B cell (primary cell): ENCODE data around the gene SELENOI. TPM values are rescaled to one million over a fixed set of nuclear protein-coding genes. Genes with fewer than 3 reads are reported as not detected.
"Not testable (repeated sequence)": the region's sequence is repeated elsewhere in the genome, so short reads cannot be mapped to it uniquely, and the experiment has no call there.

Source experiments
- ATAC-seq: fragments of 200-7000 bp; cut with Tn5 transposase; one replicate; pipeline ENCODE4 v1.10.0; 2021; ENCODE audit warnings: low read depth, mild to moderate bottlenecking, moderate number of reproducible peaks, moderate library complexity
- CTCF ChIA-PET: fragments of 350-600 bp; sonication (Branson Sonifier 250); formaldehyde crosslinking; loops from one replicate; lab custom pipeline; 2021; ENCODE audit warnings: antibody characterized with exemption, inconsistent platforms; lab: Charles Lee
- POLR2A ChIA-PET: fragments of 350-600 bp; sonication (Branson Sonifier 250); formaldehyde crosslinking; loops from one replicate; lab custom pipeline; 2021; ENCODE audit warnings: antibody characterized with exemption; lab: Charles Lee
- DNase-seq: peaks from one replicate; pipeline ENCODE4 v3.0.0; 2013
- H2AFZ ChIP-seq: 2 replicates; pipeline ENCODE4 v1.6.1; 2012; ENCODE audit warnings: mild to moderate bottlenecking, low read depth, low read length; ENCODE audit not compliant: insufficient read depth, poor library complexity, severe bottlenecking
- H3K27ac ChIP-seq, 2 donors: 1 replicate in 1 of 2; 2 replicates in 1 of 2; pipeline ENCODE4 v1.5.1; 2012 to 2013; ENCODE audit warnings: low read length in 2 of 2, mild to moderate bottlenecking in 2 of 2, moderate library complexity in 1 of 2
- H3K27me3 ChIP-seq, 4 experiments: fragments of 200-600 bp in 1 of 4; sonication (generic) in 1 of 4; replicated peaks in 1 of 4; 1 replicate in 2 of 4; 2 replicates in 2 of 4; pipeline versions ENCODE4 v1.6.1 to v1.7.0; 2013 to 2016; ENCODE audit warnings: low read length in 3 of 4, mild to moderate bottlenecking in 2 of 4, mixed read lengths in 1 of 4, moderate library complexity in 1 of 4; ENCODE audit not compliant: insufficient read depth in 4 of 4, control insufficient read depth in 3 of 4; ENCODE audit errors: control extremely low read depth in 1 of 4
- H3K36me3 ChIP-seq, 2 experiments: replicated peaks in 1 of 2; 1 replicate in 1 of 2; 2 replicates in 1 of 2; pipeline versions ENCODE4 v1.6.1 to v1.7.1; 2013; ENCODE audit warnings: low read length in 1 of 2; ENCODE audit not compliant: insufficient read depth in 2 of 2, control insufficient read depth in 1 of 2; ENCODE audit errors: control extremely low read depth in 1 of 2, extremely low read depth in 1 of 2
- H3K4me1 ChIP-seq, 2 donors: fragments of 200-600 bp in 1 of 2; sonication (generic) in 1 of 2; 1 replicate in 1 of 2; 2 replicates in 1 of 2; pipeline versions ENCODE4 v1.5.1 to v1.6.1; 2013 to 2017; ENCODE audit warnings: low read length in 2 of 2; ENCODE audit not compliant: control insufficient read depth in 2 of 2, insufficient read depth in 2 of 2
- H3K4me2 ChIP-seq: replicated peaks from 2 replicates; pipeline ENCODE3; 2012; ENCODE audit warnings: mild to moderate bottlenecking, low read depth, low read length; ENCODE audit not compliant: poor library complexity, severe bottlenecking
- H3K4me3 ChIP-seq, 5 experiments: fragments of 200-600 bp in 1 of 5; sonication (generic) in 1 of 5; 1 replicate in 3 of 5; 2 replicates in 2 of 5; pipeline versions ENCODE4 v1.5.1 to v1.7.0; 2011 to 2016; ENCODE audit warnings: low read length in 4 of 5, mild to moderate bottlenecking in 4 of 5, low read depth in 2 of 5, control low read depth in 1 of 5, moderate library complexity in 1 of 5; ENCODE audit not compliant: insufficient read depth in 1 of 5; ENCODE audit errors: control extremely low read depth in 1 of 5, extremely low read depth in 1 of 5
- H3K79me2 ChIP-seq: fragments of 200-600 bp; sonication (generic); one replicate; pipeline ENCODE4 v1.6.0; 2016; ENCODE audit warnings: low read length; ENCODE audit not compliant: control insufficient read depth, insufficient read depth
- H3K9ac ChIP-seq: fragments of 200-600 bp; sonication (generic); 2 replicates; pipeline ENCODE4 v1.6.1; 2017; ENCODE audit warnings: mild to moderate bottlenecking, low read length, moderate library complexity
- H3K9me3 ChIP-seq, 3 donors: one replicate each; pipeline versions ENCODE4 v1.6.1 to v1.7.1; 2013; ENCODE audit warnings: low read length in 2 of 3; ENCODE audit not compliant: control insufficient read depth in 2 of 3, insufficient read depth in 1 of 3; ENCODE audit errors: control extremely low read depth in 1 of 3
- H4K20me1 ChIP-seq: 2 replicates; pipeline ENCODE4 v1.6.0; 2012; ENCODE audit warnings: mild to moderate bottlenecking, low read length; ENCODE audit not compliant: insufficient read depth, control insufficient read depth, poor library complexity, severe bottlenecking
- H3K27ac Mint-ChIP-seq: one replicate; pipeline ENCODE4 v1.8.0; 2021; ENCODE audit warnings: mixed read lengths
- H3K27me3 Mint-ChIP-seq: one replicate; pipeline ENCODE4 v1.8.0; 2021; ENCODE audit warnings: mixed read lengths
- H3K4me1 Mint-ChIP-seq: one replicate; pipeline ENCODE4 v1.8.0; 2021; ENCODE audit warnings: mixed read lengths
- H3K4me3 Mint-ChIP-seq: one replicate; pipeline ENCODE4 v1.8.0; 2021; ENCODE audit warnings: mixed read lengths
- H3K9me3 Mint-ChIP-seq: one replicate; pipeline ENCODE4 v1.8.0; 2022; ENCODE audit warnings: mixed read lengths; ENCODE audit not compliant: insufficient read depth
- CTCF ChIP-seq: fragments of 200-600 bp; IDR thresholded peaks from one replicate; pipeline ENCODE4 v1.8.0; 2022; ENCODE audit warnings: antibody characterized with exemption, mild to moderate bottlenecking
- EZH2 ChIP-seq: IDR thresholded peaks from 2 replicates; pipeline ENCODE4 v1.6.1; 2012; ENCODE audit warnings: borderline replicate concordance, low read depth, mild to moderate bottlenecking, moderate library complexity, low read length; ENCODE audit not compliant: insufficient read depth, poor library complexity, severe bottlenecking
- WGBS: methylation state at CpG from one replicate; pipeline ENCODE4 v1.1.5; 2013; ENCODE audit warnings: missing lambda C conversion rate; ENCODE audit not compliant: insufficient coverage; 5-methylcytosine and 5-hydroxymethylcytosine counted together
- intact Hi-C: fragments of 100-400 bp; cut with micrococcal nuclease; formaldehyde crosslinking; loops from one replicate; pipeline ENCODE4 v1.10.0; 2022
- polyA plus RNA-seq: library from polyadenylated mRNA; depleted of rRNA; stranded (reverse); fragments of >200 nt; gene quantifications from 2 replicates; pipeline ENCODE4 v1.2.3, GENCODE V29; 2012
- total RNA-seq, 2 donors: library from RNA; stranded (reverse); fragments of 120-200 nt in 1 of 2; gene quantifications; 1 replicate in 1 of 2; 2 replicates in 1 of 2; pipeline versions ENCODE4 v1.2.3 to v1.2.4, GENCODE V29; 2013 to 2022

The SELENOI gene
- total and polyA plus RNA-seq, 2 donors (not counting 1 experiment from before 2014, with no cell fraction given), result 3.4 to 20.1 TPM

GRCh38 chr2:26330114-26330549 is 15.8 kb upstream of the SELENOI start:
- Histone ChIP-seq H2AFZ (peak overlapping the region; percentile 50), H3K36me3 (no peaks in the 10 kb centered on the region), H3K4me1 (peaks cover 2 to 5% of the 10 kb centered on the region in 2 donors), H3K9ac (no peak overlapping the region), H3K79me2 (no peaks in the 10 kb centered on the region), H3K27ac (no peak overlapping the region), H3K4me2 (peak overlapping the region; percentile 12), H3K4me3 (no peak overlapping the region), H3K9me3 (no peaks in the 10 kb centered on the region), H3K27me3 (no peaks in the 10 kb centered on the region), H4K20me1 (no peaks in the 10 kb centered on the region)
- DNase-seq (peak; percentile 79), ATAC-seq (peak; percentile 95)
- CTCF ChIA-PET, result interaction anchor here (1.0 to 2.7 kb wide), 15 partner anchors 14 to 380 kb away, joined by 3 to 12 read pairs (median 5); partner anchors contain the start of gene SELENOI
- Mint-ChIP-seq H3K4me1 (peaks cover 6% of the 10 kb centered on the region), H3K4me3 (no peak overlapping the region), H3K27me3 (no peaks in the 10 kb centered on the region), H3K9me3 (no peaks in the 10 kb centered on the region), H3K27ac (no peak overlapping the region)
- POLR2A ChIA-PET, result interaction anchor here (1.0 kb wide), 1 partner anchor 55 kb away, joined by 3 read pairs; no protein-coding TSS in a partner anchor
- WGBS, result 0% methylated on average over 3 of the region's 7 CpGs
- TF ChIP-seq EZH2, result no peak
- peak; percentile 97 for TF ChIP-seq CTCF
- intact Hi-C loops, result loop anchor here (1.0 to 2.0 kb wide), 4 partner anchors 15 to 339 kb away; partner anchors contain the start of genes HADHA and HADHB

GRCh38 chr2:26330604-26331003 is 15.3 kb upstream of the SELENOI start:
- no peak for ATAC-seq
- H3K9ac ChIP-seq, result no peak overlapping the region
- no peaks in the 10 kb centered on the region for H3K27me3 Mint-ChIP-seq
- TF ChIP-seq EZH2, result no peak
- no peaks in the 10 kb centered on the region for H3K36me3 ChIP-seq
- no peak overlapping the region for H3K27ac Mint-ChIP-seq
- no peak for DNase-seq
- no peaks in the 10 kb centered on the region for H3K9me3 ChIP-seq
- ChIA-PET POLR2A (interaction anchor here (1.0 kb wide), 1 partner anchor 55 kb away, joined by 3 read pairs; no protein-coding TSS in a partner anchor), CTCF (interaction anchor here (1.0 to 2.7 kb wide), 15 partner anchors 8 to 381 kb away, joined by 3 to 12 read pairs (median 6); partner anchors contain the start of gene SELENOI)
- H3K27ac ChIP-seq, result no peak overlapping the region
- H2AFZ ChIP-seq, result peak overlapping the region; percentile 50
- peaks cover 2 to 5% of the 10 kb centered on the region in 2 donors for H3K4me1 ChIP-seq
- H3K4me2 ChIP-seq, result no peak overlapping the region
- H3K79me2 ChIP-seq, result no peaks in the 10 kb centered on the region
- H3K4me3 Mint-ChIP-seq, result no peak overlapping the region
- H4K20me1 ChIP-seq, result no peaks in the 10 kb centered on the region
- no CpG with 5 or more reads among the region's 3 CpGs for WGBS
- H3K4me3 ChIP-seq, result no peak overlapping the region
- H3K4me1 Mint-ChIP-seq, result peaks cover 6% of the 10 kb centered on the region
- intact Hi-C loops, result loop anchor here (1.0 to 2.0 kb wide), 4 partner anchors 15 to 339 kb away; partner anchors contain the start of genes HADHA and HADHB
- H3K27me3 ChIP-seq, result no peaks in the 10 kb centered on the region
- H3K9me3 Mint-ChIP-seq, result no peaks in the 10 kb centered on the region

- intact Hi-C loops, result loop anchor here (2.0 kb wide), 1 partner anchor 87 kb away; the partner anchor contains the start of genes HADHA and HADHB
- H2AFZ ChIP-seq, H3K4me2 ChIP-seq, H3K9me3 Mint-ChIP-seq, ATAC-seq, H3K4me1 ChIP-seq, H3K36me3 ChIP-seq, H3K27ac Mint-ChIP-seq, H3K27me3 ChIP-seq, DNase-seq, H3K27me3 Mint-ChIP-seq, H4K20me1 ChIP-seq, H3K9me3 ChIP-seq, H3K4me3 ChIP-seq, H3K4me1 Mint-ChIP-seq, H3K27ac ChIP-seq, H3K9ac ChIP-seq, H3K4me3 Mint-ChIP-seq, H3K79me2 ChIP-seq: not testable (repeated sequence)
- CTCF ChIA-PET, result interaction anchor here (1.0 to 2.7 kb wide), 17 partner anchors 9 to 381 kb away, joined by 3 to 12 read pairs (median 5); partner anchors contain the start of gene SELENOI
- 100% methylated on average over 5 of the region's 8 CpGs for WGBS
- POLR2A ChIA-PET, result interaction anchor here (1.0 kb wide), 1 partner anchor 56 kb away, joined by 3 read pairs; no protein-coding TSS in a partner anchor
Observed at GRCh38 chr2:26331321-26331720, 14.6 kb upstream of the SELENOI start.
